HG02571 (cell line): ENCODE results near the gene SPINK1.
"Not testable (repeated sequence)": the region's sequence is repeated elsewhere in the genome, so short reads cannot be mapped to it uniquely, and the experiment has no call there.

Experiments used
- ATAC-seq: cut with Tn5 transposase; IDR thresholded peaks from one replicate; pipeline ENCODE4 v1.9.1; 2021; ENCODE audit warnings: mild to moderate bottlenecking, moderate library complexity; ENCODE audit not compliant: unreplicated experiment

The SPINK1 gene

GRCh38 chr5:147854894-147855773, 23.7 kb upstream of the SPINK1 start:
- no peak for ATAC-seq

- no peak for ATAC-seq
Observed at GRCh38 chr5:147854331-147854730, 22.9 kb upstream of the SPINK1 start.

DNA sequence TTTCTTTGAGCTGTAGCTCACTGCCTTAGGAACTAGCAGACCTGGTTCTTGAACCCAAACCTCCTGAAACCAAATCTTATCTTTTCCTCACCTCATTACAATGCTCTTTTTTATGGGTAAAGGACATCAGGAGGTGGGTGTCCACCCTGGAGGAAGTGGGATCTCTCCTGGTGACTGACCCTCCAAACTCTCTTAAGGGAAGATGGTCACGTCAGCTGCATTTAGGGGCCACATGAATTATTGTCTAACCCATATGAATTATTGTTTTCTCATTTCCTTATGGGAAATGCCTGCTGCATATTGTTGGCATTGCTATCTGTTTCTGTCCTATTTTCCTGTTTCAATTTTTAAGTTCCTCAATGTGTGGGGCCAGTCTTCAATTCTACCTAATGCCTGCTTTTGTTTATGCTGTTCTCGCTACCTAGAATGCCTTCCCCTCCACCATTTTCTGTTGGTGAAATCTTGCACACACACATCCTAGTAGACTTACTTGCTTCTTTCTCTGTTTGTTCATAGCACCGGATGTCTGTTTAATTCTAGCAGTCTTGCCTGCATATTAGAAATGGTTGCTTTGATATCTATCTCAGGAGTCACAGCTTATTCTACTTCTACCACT, 22.0 kb upstream of the SPINK1 start:
- no peak for ATAC-seq

- ATAC-seq: no peak
Observed at GRCh38 chr5:147852365-147852764, 20.9 kb upstream of the SPINK1 start.

GRCh38 chr5:147851578-147851977, 20.1 kb upstream of the SPINK1 start:
- no peak for ATAC-seq

DNA sequence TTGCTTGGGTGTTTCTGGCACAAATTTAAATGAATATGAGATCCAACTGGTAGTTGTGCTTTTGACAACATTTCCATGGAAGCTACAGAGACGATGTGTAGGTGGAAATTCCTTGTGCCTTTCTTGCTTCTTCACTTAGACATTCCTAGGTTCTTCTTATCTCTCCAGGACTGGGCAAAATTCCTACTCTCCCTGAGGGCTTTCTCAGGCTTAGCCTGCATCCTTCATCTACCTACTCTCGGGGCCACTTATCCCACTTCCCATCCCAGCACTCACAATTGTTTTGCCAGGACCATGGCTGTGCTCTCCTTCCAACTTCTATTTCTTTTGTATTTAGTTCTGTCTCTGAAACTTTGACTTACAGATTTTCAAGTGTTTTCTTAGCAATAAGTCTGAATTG, 17.8 kb upstream of the SPINK1 start:
- no peak for ATAC-seq

- ATAC-seq: no peak
Observed at GRCh38 chr5:147845618-147846017, 14.1 kb upstream of the SPINK1 start.

GRCh38 chr5:147844846-147845245, 13.4 kb upstream of the SPINK1 start:
- no peak for ATAC-seq

DNA sequence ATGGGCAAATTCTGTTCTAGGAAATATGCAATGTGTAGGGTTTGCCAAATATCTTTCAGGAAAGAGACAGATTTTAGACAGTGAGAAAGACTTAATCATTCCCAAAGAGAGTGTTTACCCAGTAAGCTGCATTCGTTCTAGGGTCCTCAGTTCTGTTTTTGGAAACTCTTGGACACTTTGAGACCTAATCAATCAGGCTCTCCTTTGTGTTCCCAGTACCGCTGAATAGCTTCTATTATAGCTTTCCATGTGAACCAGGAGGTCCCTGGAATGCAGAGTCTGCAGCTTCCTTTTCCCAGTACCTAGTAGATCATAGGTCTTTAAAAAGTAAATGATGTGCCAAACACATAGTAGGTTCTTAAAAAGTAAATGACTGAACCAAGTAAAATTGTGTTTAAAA, 11.4 kb upstream of the SPINK1 start:
- ATAC-seq: no peak

DNA sequence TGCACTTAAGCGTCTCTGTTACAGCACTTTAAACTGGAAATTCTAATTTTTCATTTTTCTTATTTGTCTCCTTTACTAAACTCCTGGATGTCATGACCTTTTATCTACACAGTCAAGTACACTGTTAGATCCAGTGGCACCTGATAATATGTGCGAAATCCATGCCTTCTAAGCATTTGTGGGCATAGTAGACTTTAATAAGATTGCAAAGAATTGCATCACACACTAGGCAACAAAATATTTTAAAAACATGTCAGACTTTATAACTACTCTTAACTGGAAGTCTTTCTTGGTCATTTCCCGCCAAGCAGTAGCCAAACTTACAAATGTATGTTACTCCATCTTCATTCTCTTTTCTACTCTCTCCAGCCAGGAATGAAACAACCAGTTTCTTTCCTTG, 5.0 kb upstream of the SPINK1 start:
- no peak for ATAC-seq

DNA sequence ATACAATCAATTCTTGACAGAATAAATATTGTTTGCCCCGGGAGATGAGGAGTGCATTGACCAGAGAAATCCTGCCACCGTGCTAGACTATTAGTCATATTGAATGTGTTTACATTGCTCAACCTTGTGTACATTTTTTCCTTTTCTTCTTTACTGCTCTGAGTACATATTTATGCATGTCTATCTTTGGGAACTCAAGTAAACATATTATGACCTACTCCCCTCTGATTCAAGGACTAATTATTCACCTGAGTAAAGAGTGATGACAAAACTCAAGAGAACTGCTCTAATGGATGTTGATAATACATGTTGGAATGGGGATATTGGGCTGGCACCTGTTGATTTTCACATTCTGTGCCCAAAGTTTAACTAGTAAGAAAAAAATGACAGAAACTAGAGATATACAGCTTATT, 3.9 kb upstream of the SPINK1 start:
- ATAC-seq: no peak

GRCh38 chr5:147832541-147832940, 1.1 kb upstream of the SPINK1 start:
- no peak for ATAC-seq

DNA sequence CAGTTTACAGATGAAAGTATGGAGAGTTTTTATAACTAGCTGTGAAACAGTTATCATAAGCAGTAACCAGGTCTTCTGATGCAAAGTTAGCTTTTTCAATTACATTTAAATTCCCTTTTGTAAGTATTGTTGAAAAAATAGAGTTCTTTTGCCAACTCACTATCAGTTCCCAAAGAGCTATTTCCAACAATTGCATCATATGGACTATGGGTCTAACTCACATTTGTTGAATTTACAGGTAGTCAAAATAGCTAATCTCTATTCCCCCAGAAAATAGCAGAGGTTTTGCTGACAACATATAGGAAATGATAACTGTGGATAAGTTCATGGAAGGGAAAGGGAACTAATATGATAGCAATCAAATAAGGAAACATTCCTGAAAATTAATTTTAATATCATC, 1.4 kb downstream of the SPINK1 start:
- ATAC-seq: no peak

- not testable (repeated sequence) for ATAC-seq
Observed at GRCh38 chr5:147827017-147827416, 4.5 kb downstream of the SPINK1 start.

DNA sequence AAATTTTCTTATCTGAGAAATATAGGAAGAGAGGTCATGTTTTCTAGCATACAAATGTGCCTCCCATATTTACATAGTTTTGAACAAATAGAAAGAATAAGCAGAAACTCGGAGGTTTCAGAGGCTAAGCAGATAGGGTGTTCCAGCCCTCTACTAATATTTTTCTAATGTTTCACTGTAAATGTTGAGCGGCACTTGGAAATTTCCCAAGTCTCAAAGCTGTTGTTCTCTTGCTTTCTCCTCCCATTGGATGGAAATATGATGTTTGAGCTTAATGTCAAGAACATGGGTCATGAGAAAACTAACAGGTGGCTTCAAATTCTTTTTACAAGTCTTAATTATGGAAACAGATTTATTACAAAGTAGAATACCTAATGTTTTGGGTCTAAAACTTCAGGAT, 5.1 kb downstream of the SPINK1 start:
- no peak for ATAC-seq

GRCh38 chr5:147822686-147823491, 8.6 kb downstream of the SPINK1 start:
- peak; percentile 80 for ATAC-seq

DNA sequence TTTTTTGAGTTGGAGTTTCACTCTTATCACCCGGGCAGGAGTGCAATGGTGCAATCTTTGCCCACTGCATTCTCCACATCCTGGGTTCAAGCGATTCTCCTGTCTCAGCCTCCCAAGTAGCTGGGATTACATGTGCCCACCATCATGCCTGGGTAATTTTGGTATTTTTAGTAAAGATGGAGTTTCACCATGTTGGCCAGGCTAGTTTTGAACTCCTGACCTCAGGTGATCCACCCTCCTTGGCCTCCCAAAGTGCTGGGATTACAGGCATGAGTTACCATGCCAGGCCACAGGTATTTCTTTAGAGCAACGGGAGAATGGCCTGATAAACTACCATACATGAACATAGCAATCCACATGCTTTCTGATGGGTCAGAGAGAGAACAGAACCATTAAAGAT, 9.2 kb downstream of the SPINK1 start:
- ATAC-seq: not testable (repeated sequence)

GRCh38 chr5:147821766-147822165, 9.7 kb downstream of the SPINK1 start:
- ATAC-seq: no peak

DNA sequence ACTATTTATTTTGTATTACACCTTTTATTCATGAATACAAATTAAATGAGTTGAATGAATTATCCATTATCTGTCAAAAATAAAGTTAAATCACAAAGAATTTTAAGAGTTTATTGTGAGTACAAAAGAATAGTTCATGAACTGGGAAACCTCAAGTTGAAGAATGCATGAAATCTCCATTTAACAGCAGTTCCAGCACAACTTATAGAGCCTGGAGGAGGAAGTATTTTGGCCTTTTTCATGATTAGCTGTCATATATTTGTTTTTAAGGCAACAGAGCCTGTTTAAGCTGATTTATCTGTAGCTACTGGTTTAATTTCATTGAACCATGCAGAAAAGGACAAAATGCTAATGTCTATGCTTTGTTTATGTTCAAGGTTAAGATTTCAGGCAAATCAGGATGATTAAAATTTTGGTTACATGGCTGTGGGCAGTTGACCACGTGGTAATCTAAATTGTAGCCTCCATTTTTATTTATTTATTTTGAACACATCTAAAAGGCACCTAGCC, 12.2 kb downstream of the SPINK1 start:
- no peak for ATAC-seq

DNA sequence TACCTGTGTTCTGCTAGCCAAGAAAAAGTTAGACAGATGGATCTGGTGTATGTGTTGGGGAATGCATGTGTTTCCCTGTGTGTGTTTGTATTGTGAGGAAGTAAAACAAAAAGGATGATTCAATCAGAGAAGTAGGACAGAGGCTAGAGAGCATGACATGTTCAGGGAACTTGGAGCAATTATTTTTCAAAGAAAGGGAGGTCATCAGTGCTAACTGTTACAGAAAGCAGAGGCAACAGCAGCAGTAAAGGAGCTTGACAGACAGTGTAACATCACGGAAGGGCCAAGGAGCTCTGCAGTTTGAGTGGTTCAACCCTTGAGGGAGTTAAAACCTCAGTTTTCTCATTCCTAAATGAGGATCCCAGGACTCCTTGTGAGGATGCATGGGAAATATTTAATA, 13.2 kb downstream of the SPINK1 start:
- no peak for ATAC-seq

DNA sequence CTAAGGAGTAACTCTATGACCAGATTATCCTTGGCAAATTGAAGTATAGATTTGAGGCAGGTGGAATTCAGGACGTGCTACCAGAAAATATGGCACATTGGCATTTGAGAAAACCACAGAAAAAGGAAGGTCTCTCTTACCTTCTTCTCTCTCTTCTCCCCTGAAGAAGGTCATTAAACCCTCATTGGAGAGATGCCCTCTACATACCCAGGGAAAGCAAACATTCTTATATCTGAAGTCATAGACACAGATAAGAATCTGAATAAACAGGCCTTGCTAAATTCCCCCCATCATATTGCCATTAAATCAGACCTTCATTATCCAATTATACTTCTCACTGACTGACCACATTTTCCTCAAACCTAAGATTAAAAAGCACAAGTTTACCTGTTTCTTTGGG, 17.8 kb downstream of the SPINK1 start:
- no peak for ATAC-seq
